ENCODE data around the gene SELENOO. TPM values are rescaled to one million over a fixed set of nuclear protein-coding genes. Genes with fewer than 3 reads are reported as not detected.

The SELENOO gene
- total and polyA plus RNA-seq, 8 donors, result 18.5 to 28.9 (median 21.8) TPM

DNA sequence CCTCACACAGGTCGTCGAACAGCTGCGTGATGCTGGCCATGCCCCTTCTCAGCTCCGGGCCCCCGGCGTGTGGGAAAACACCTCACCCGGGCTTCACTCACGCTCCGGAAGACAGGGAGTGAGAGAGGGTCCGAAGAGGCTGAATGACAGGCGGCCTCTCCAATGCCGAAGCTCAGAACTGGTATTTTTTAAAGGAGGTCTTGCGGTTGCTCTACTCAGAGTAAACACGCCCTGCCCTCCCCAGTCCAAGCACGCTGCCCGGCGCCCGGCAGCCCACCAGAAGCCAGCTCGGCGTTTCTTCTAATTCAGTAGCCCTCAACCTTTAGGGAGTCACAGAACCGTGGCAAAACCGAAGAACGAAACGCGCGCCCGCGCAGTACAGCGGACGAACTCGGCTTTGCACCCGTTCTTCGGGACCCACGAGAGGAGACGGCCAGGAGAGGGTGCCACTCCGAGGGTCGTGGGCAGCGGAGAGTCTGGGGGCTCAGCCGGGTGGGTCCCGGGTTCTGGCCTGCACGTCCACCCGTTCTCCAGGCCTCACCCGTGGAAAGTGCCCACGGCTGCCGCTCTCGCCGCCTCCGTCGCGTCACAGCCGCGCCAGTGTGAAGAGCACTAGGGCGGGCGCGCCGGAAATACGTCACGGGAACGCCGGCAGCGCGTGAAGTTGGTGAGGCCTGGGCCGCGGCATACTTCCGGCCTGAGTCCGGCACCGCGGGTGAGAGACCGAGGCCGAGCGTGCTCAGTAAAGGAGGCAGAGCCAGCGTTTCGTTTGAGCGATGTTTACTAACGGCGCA is 43.8 kb downstream of the SELENOO start, which contains the start of gene TUBGCP6:
Gene TUBGCP6, minus strand, starts transcription at position 604 of the 794 bp plus-strand sequence. Its CDS starts 564 bp downstream, at position 40.
- TF ChIP-seq, protein P1, sequence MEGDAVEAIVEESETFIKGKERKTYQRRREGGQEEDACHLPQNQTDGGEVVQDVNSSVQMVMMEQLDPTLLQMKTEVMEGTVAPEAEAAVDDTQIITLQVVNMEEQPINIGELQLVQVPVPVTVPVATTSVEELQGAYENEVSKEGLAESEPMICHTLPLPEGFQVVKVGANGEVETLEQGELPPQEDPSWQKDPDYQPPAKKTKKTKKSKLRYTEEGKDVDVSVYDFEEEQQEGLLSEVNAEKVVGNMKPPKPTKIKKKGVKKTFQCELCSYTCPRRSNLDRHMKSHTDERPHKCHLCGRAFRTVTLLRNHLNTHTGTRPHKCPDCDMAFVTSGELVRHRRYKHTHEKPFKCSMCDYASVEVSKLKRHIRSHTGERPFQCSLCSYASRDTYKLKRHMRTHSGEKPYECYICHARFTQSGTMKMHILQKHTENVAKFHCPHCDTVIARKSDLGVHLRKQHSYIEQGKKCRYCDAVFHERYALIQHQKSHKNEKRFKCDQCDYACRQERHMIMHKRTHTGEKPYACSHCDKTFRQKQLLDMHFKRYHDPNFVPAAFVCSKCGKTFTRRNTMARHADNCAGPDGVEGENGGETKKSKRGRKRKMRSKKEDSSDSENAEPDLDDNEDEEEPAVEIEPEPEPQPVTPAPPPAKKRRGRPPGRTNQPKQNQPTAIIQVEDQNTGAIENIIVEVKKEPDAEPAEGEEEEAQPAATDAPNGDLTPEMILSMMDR (IDR thresholded peaks at IDR 0.05), result peak in 1 of 2 donors; percentile 15
- ATAC-seq, result peak; percentile 90
- Histone ChIP-seq H3K4me1 (peaks cover 27 to 78% of the 10 kb centered on the region in 2 donors), H3K9me3 (no peaks in the 10 kb centered on the region), H3K4me3 (peak within 1 kb of the TSS; percentile 76 to 93), H3K36me3 (peaks cover 0 to 33% of the 10 kb centered on the region in 2 donors), H3K27ac (peak within 1 kb of the TSS; percentile 82 to 90), H3K27me3 (no peaks in the 10 kb centered on the region)
- peak; percentile 92 to 99 (median 94) for DNase-seq
- intact Hi-C loops (cut with DNase I), result no loop called here

- no peaks in the 10 kb centered on the region for H3K9me3 ChIP-seq
- peaks cover 0 to 25% of the 10 kb centered on the region in 2 donors for H3K36me3 ChIP-seq
- ATAC-seq, result peak; percentile 43
- no peaks in the 10 kb centered on the region for H3K27me3 ChIP-seq
- intact Hi-C loops (cut with DNase I), result no loop called here
- peaks cover 34 to 86% of the 10 kb centered on the region in 2 donors for H3K4me1 ChIP-seq
- peak overlapping the region; percentile 82 to 90 for H3K27ac ChIP-seq
- TF ChIP-seq, protein P1 (IDR thresholded peaks at IDR 0.05), result no peak
- peak overlapping the region; percentile 76 to 93 for H3K4me3 ChIP-seq
- DNase-seq, result no peak
Measured at GRCh38 chr22:50245214-50246072, 44.6 kb downstream of the SELENOO start.

GRCh38 chr22:50246242-50247175 is 45.7 kb downstream of the SELENOO start:
- no peak for ATAC-seq
- Histone ChIP-seq H3K27me3 (no peaks in the 10 kb centered on the region), H3K9me3 (no peaks in the 10 kb centered on the region), H3K27ac (no peak overlapping the region), H3K36me3 (peaks cover 0 to 25% of the 10 kb centered on the region in 2 donors), H3K4me3 (peak overlapping the region in 1 of 2 donors; percentile 76), H3K4me1 (peaks cover 30 to 84% of the 10 kb centered on the region in 2 donors)
- intact Hi-C loops (cut with DNase I), result no loop called here
- TF ChIP-seq, protein P1 (IDR thresholded peaks at IDR 0.05), result no peak
- DNase-seq, result no peak

- ATAC-seq (no peak), DNase-seq (peak in 1 of 4 donors; percentile 43)
- Histone ChIP-seq H3K4me1 (peaks cover 18 to 79% of the 10 kb centered on the region in 2 donors), H3K36me3 (peaks cover 0 to 25% of the 10 kb centered on the region in 2 donors), H3K27me3 (no peaks in the 10 kb centered on the region), H3K27ac (no peak overlapping the region), H3K9me3 (no peaks in the 10 kb centered on the region), H3K4me3 (no peak overlapping the region)
- TF ChIP-seq, protein P1 (IDR thresholded peaks at IDR 0.05), result no peak
- intact Hi-C loops (cut with DNase I), result no loop called here
Measured at GRCh38 chr22:50247748-50248147, 46.9 kb downstream of the SELENOO start.
